Amniotic epithelial cell (primary cell): ENCODE measurements around the gene C9orf50.
A peak's percentile ranks its signal among the peaks of the same experiment; 100 is the strongest.
"Not testable (repeated sequence)": the region's sequence is repeated elsewhere in the genome, so short reads cannot be mapped to it uniquely, and the experiment has no call there.

ENCODE experiments used
- DNase-seq: peaks from one replicate; pipeline ENCODE4 v3.0.0-alpha.2; 2010; ENCODE audit warnings: low read depth

The C9orf50 gene

GRCh38 chr9:129648092-129648763 is 27.3 kb upstream of the C9orf50 start:
- no peak for DNase-seq

- no peak for DNase-seq
Observed at GRCh38 chr9:129647635-129648034, 26.7 kb upstream of the C9orf50 start.

GRCh38 chr9:129646654-129647053 is 25.8 kb upstream of the C9orf50 start:
- no peak for DNase-seq

GRCh38 chr9:129646252-129646651 is 25.4 kb upstream of the C9orf50 start:
- DNase-seq, result no peak

- DNase-seq, result no peak
Observed at GRCh38 chr9:129644902-129645301, 24.0 kb upstream of the C9orf50 start.

GRCh38 chr9:129644365-129644764 is 23.5 kb upstream of the C9orf50 start:
- no peak for DNase-seq

- DNase-seq, result no peak
Observed at GRCh38 chr9:129643706-129644105, 22.8 kb upstream of the C9orf50 start.

- peak; percentile 94 for DNase-seq
Observed at GRCh38 chr9:129641750-129642585, 21.1 kb upstream of the C9orf50 start, which contains the start of gene ASB6. ASB6 (minus strand) TSS chr9:129642151; CDS start chr9:129641999, 152 bp downstream.

- DNase-seq, result no peak
Observed at GRCh38 chr9:129640871-129641749, 20.2 kb upstream of the C9orf50 start.

- DNase-seq, result peak; percentile 79
Observed at GRCh38 chr9:129640086-129640870, 19.4 kb upstream of the C9orf50 start.

GRCh38 chr9:129639756-129640085 is 18.8 kb upstream of the C9orf50 start:
- DNase-seq, result no peak

- no peak for DNase-seq
Observed at GRCh38 chr9:129639034-129639630, 18.2 kb upstream of the C9orf50 start.

GRCh38 chr9:129637673-129638439 is 17.0 kb upstream of the C9orf50 start:
- no peak for DNase-seq

GRCh38 chr9:129637102-129637501 is 16.2 kb upstream of the C9orf50 start:
- no peak for DNase-seq

- DNase-seq, result not testable (repeated sequence)
Observed at GRCh38 chr9:129636343-129636742, 15.4 kb upstream of the C9orf50 start.

- no peak for DNase-seq
Observed at GRCh38 chr9:129635099-129636065, 14.5 kb upstream of the C9orf50 start.

- DNase-seq, result no peak
Observed at GRCh38 chr9:129633848-129634247, 12.9 kb upstream of the C9orf50 start.

- DNase-seq, result no peak
Observed at GRCh38 chr9:129633207-129633606, 12.3 kb upstream of the C9orf50 start.

- no peak for DNase-seq
Observed at GRCh38 chr9:129632460-129632859, 11.6 kb upstream of the C9orf50 start.
